T-helper 1 cell treated with Interleukin-12 subunit alpha and Interleukin-12 subunit beta and Interleukin-4 antibody, amounts not matched to agents 30 μg/mL and 1 μg/mL, for 36 hours (primary cell): ENCODE results near the gene ADGRL3.
"Not testable (repeated sequence)": the region's sequence is repeated elsewhere in the genome, so short reads cannot be mapped to it uniquely, and the experiment has no call there.

ENCODE experiments used
- H3K27ac Mint-ChIP-seq: one replicate; pipeline ENCODE4 v1.8.0; 2021; ENCODE audit warnings: mild to moderate bottlenecking, mixed read lengths
- H3K27me3 Mint-ChIP-seq: one replicate; pipeline ENCODE4 v1.8.0; 2021; ENCODE audit warnings: low read depth, mixed read lengths
- H3K36me3 Mint-ChIP-seq: one replicate; pipeline ENCODE4 v1.8.0; 2021; ENCODE audit warnings: low read depth, mixed read lengths
- H3K4me1 Mint-ChIP-seq: one replicate; pipeline ENCODE4 v1.8.0; 2021; ENCODE audit warnings: low read depth, mixed read lengths
- H3K4me3 Mint-ChIP-seq: one replicate; pipeline ENCODE4 v1.8.0; 2021; ENCODE audit warnings: mild to moderate bottlenecking, moderate library complexity, mixed read lengths
- H3K9me3 Mint-ChIP-seq: one replicate; pipeline ENCODE4 v1.8.0; 2021; ENCODE audit warnings: mixed read lengths

ADGRL3 gene

DNA sequence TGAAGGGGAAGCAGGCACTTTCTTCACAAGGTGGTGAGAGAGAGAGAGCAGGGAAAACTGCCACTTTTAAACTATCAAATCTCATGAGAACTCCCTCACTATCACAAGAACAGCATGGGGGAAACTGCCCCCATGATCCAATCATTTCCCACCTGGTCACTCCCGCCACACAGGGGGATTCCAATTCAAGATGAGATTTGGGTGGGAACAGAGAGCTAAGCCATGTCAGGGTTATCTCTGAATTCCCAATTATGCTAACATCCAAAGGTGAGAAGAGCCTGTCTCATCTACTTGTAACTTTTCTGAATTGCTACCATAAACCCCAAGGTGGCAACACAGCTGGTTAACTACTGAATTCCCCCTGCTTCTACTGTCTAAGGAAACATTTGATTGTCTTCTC is 758.5 kb downstream of the ADGRL3 start:
- H3K9me3 Mint-ChIP-seq = peaks cover 24% of the 10 kb centered on the region
- no peaks in the 10 kb centered on the region for H3K27me3 Mint-ChIP-seq
- H3K4me1 Mint-ChIP-seq = no peaks in the 10 kb centered on the region
- no peak overlapping the region for H3K27ac Mint-ChIP-seq
- H3K36me3 Mint-ChIP-seq = no peaks in the 10 kb centered on the region
- H3K4me3 Mint-ChIP-seq = no peak overlapping the region

DNA sequence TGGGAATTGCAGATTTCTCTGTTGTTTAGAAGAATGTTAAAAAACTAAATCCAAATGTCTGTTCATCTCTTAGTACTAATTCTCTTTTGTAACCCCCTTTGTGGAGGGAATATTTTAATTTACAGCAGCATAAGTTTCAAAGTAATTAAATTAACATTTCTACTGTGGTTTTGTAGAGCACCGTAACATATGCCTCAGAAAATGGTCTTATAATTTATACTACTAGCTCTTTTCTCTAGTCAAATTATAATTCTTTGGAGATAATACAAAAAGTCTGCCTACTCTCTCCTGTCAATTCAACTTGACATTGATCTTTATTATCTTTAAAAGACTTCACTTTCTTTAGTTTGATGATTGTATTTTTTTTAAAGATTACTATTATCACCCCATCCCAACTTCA is 759.0 kb downstream of the ADGRL3 start:
- Mint-ChIP-seq H3K9me3 (peaks cover 19% of the 10 kb centered on the region), H3K4me1 (no peaks in the 10 kb centered on the region), H3K27me3 (no peaks in the 10 kb centered on the region), H3K36me3 (no peaks in the 10 kb centered on the region), H3K4me3 (no peak overlapping the region), H3K27ac (no peak overlapping the region)

DNA sequence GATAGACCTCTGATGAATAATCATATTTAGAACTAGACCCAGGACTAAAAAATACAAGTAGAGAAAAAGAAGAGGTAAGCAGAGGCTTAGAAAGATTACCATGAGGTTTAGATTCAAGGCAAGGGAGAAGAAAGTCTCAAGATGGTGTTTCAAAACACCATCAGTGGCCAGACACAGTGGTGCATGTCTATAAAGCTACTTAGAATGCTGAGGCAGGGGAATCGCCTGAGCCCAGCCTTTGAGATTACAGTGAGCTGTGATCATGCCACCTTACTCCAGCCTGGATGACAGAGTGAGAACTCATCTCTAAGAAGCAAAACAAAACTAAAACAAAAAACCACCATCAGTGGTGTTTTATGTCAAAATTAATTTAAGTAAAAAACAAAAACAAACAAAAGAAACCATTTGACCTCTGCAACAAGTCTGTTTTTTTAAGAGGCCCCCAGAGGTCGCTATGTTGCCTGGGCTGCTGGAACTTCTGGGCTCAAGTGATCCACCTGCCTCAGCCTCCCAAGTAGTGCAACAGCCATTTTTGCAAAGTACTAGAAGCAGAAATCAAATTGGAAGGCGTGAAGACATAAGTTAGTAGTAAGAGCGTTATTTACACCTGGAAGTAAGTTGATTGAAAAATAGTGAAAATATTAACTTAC is 784.3 kb downstream of the ADGRL3 start:
- no peaks in the 10 kb centered on the region for H3K4me1 Mint-ChIP-seq

DNA sequence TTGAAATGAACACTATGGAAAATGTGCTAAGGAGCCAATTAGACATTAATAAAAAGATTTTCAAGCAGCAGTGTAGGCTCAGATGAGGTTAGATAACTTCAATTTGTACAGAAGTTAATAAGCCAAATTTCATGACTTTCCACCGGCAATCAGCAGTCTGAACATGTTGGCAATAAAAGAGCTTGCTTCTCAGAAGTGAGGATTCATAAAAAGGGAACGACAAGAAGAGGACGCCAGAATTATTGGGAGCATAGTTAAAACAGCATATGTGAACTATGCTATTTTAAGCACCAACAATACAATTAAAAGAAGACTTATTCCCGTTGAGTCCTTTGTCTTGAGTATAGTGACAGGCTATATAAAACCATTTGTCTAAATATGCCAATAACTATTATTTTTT is 785.3 kb downstream of the ADGRL3 start:
- Mint-ChIP-seq H3K27ac (no peak overlapping the region), H3K9me3 (peaks cover 15% of the 10 kb centered on the region), H3K4me3 (no peak overlapping the region), H3K36me3 (no peaks in the 10 kb centered on the region), H3K27me3 (no peaks in the 10 kb centered on the region), H3K4me1 (no peaks in the 10 kb centered on the region)

More for the DNA sequence above, 784.3 kb downstream of the ADGRL3 start:
- no peak overlapping the region for H3K4me3 Mint-ChIP-seq
- peaks cover 16% of the 10 kb centered on the region for H3K9me3 Mint-ChIP-seq
- no peaks in the 10 kb centered on the region for H3K27me3 Mint-ChIP-seq
- no peaks in the 10 kb centered on the region for H3K36me3 Mint-ChIP-seq
- H3K27ac Mint-ChIP-seq = no peak overlapping the region

DNA sequence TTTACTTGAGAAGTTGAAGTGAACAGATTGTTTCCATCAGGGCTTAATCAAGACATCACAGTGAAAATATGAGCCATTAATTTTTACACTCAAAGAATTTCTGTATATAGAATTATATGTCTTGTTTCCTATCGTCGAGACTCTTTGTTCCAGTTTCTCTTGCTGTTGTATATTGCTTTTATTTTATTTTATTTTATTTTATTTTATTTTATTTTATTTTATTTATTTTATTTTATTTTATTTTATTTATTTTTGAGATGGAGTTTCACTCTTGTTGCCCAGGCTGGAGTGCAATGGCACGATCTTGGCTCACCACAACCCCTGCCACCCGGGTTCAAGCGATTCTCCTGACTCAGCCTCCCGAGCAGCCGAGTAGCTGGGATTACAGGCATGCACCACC is 786.8 kb downstream of the ADGRL3 start:
- not testable (repeated sequence) for H3K36me3 Mint-ChIP-seq, H3K27me3 Mint-ChIP-seq, H3K27ac Mint-ChIP-seq

DNA sequence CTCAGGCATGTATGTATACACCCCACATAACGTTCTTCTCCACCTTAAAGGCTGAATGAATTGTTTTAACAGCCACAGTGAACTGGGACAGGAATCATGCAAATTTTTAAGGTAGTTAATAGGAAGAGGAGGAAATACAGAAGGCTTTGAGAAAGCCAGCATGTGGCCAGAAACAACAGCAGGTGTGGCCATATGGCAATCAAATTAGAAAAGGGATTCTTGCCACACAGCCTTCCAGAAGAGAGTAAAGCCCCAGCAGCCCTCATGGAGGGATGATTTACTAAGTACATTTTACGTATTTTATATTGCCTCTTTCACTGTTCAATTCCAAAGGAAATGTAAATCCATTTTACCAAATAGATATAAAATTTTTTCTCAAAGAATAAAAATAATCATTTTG is 792.2 kb downstream of the ADGRL3 start:
- no peaks in the 10 kb centered on the region for H3K27me3 Mint-ChIP-seq
- no peak overlapping the region for H3K4me3 Mint-ChIP-seq
- H3K27ac Mint-ChIP-seq = no peak overlapping the region
- peaks cover 5% of the 10 kb centered on the region for H3K9me3 Mint-ChIP-seq
- no peaks in the 10 kb centered on the region for H3K4me1 Mint-ChIP-seq
- H3K36me3 Mint-ChIP-seq = no peaks in the 10 kb centered on the region

More for the DNA sequence above, 786.8 kb downstream of the ADGRL3 start:
- peaks cover 12% of the 10 kb centered on the region for H3K9me3 Mint-ChIP-seq
- not testable (repeated sequence) for H3K4me1 Mint-ChIP-seq, H3K4me3 Mint-ChIP-seq

DNA sequence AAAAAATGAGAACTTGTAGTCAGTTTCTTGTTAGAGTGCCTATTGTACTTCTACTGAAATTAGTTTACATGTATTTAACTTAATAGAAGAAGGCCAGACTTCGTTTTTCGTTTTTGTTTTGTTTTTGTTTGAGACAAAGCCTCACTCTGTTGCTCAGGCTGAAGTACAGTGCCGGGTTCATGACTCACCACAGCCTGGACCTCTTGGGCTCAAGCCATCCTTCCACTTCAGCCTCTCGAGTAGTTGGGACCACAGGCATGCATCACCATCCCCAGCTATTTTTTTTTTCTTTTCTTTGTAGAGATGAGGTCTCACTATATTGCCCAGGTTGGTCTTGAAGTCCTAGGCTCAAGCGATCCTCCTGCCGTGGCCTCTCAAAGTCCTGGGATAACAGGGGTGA is 793.9 kb downstream of the ADGRL3 start:
- Mint-ChIP-seq H3K4me3 (no peak overlapping the region), H3K9me3 (peaks cover 5% of the 10 kb centered on the region), H3K27ac (no peak overlapping the region), H3K36me3 (no peaks in the 10 kb centered on the region), H3K27me3 (no peaks in the 10 kb centered on the region), H3K4me1 (no peaks in the 10 kb centered on the region)

DNA sequence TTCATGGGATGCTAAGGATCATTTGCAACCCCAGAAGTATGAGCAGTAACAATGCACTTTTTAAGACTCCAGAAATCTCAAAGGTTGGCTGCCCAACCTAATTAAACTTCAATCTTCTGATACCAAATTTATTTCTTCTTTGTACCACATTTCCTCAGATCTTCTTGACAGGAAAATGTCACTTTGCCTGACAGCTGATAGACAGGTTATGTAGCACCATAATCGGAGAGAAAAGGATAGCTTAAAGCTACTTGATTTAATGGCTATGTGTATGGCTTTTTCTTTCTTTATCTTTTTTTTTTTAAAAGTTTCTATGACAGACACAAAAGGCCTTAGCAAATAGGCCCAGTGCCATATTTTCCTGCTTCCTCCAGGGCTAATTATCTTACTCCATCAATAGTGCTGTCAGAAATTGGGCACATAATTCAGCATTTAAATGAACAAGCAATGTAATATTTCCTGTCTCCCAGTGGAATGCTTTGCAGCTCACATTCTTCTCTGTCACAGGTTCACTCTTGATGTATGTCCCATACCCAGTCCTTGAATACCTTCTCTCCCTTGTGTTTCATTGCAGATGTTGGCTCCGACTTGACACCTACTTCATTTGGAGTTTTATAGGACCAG is 795.7 kb downstream of the ADGRL3 start:
- Mint-ChIP-seq H3K4me1 (no peaks in the 10 kb centered on the region), H3K9me3 (peaks cover 5% of the 10 kb centered on the region), H3K27me3 (no peaks in the 10 kb centered on the region), H3K36me3 (no peaks in the 10 kb centered on the region), H3K4me3 (no peak overlapping the region), H3K27ac (no peak overlapping the region)

DNA sequence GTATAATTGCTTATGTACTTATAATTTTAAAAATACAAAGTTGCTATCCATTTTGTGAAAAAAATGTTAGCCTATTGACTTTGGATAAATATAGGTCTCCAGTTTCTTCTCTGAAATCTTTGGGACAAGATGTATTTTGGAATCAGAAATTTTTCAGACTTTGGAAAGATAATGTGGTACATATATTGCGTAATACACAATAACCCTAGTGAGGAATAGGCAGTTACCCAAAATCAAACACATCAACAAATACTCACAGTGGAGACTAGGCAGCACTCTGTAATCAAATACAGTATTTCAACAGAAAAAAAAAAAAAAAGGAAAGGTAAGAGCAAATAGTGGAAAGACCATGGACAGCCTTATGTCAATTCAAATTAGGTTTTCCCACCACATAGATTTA is 796.8 kb downstream of the ADGRL3 start:
- no peaks in the 10 kb centered on the region for H3K27me3 Mint-ChIP-seq
- no peaks in the 10 kb centered on the region for H3K4me1 Mint-ChIP-seq
- peaks cover 5% of the 10 kb centered on the region for H3K9me3 Mint-ChIP-seq
- H3K27ac Mint-ChIP-seq = no peak overlapping the region
- no peaks in the 10 kb centered on the region for H3K36me3 Mint-ChIP-seq
- no peak overlapping the region for H3K4me3 Mint-ChIP-seq

DNA sequence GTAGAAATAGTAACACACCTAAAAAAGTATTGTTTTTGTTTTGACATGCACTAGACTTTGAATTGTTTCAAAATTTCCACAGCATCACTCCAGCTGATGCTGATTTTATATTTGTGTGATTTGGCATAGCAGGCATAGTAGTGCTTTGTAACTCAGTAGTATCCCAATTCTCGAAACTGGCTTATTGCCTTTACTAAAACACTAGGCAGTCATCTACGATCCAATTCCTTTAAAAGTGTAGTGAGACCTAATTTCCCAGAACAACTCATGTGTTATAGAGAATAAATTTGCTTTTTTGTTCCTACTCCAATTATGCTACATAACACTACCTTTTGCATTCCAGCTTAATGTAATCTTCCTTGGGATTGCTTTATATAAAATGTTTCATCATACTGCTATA is 797.7 kb downstream of the ADGRL3 start:
- no peak overlapping the region for H3K4me3 Mint-ChIP-seq
- H3K27ac Mint-ChIP-seq = no peak overlapping the region
- peaks cover 5% of the 10 kb centered on the region for H3K9me3 Mint-ChIP-seq
- H3K36me3 Mint-ChIP-seq = no peaks in the 10 kb centered on the region
- H3K4me1 Mint-ChIP-seq = no peaks in the 10 kb centered on the region
- no peaks in the 10 kb centered on the region for H3K27me3 Mint-ChIP-seq

DNA sequence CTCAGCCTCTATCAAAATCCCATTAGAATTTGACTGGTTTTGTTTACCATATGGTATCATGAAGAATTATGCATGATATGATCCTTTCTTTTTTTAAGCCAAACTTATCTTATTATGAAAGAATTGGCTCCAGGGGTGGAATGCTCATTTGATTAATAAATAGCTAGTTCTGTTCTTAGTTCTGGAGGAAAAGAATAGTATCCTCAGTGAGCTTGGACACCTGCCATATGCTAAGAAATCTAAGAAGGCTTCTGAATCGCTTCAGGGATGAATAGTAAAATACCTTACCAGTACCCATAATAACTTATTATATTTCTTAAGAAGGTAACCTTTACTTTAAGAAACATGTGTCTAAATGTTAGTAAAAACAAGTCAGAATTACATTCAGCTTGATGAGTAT is 803.6 kb downstream of the ADGRL3 start:
- Mint-ChIP-seq H3K4me1 (no peaks in the 10 kb centered on the region), H3K27me3 (no peaks in the 10 kb centered on the region), H3K4me3 (no peak overlapping the region), H3K9me3 (peaks cover 15% of the 10 kb centered on the region), H3K36me3 (no peaks in the 10 kb centered on the region), H3K27ac (no peak overlapping the region)

DNA sequence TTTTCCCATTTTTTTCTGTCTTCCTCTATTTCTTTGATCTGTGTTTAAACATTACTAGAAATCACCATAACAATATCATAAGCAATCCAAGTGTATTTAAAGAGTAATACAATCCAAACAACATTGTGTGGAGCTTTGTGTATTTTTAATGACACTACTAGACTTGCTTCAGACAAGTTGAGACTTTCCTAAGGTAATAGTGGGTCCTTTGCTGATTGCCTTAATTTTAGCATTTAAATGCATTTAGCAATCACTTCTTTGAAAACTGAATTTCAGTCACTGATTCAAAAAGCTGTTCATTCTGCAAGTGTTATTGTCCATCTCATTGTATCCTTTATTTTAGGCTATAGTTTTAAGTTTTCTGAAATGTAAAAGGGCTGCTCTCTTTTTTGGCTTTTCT is 804.8 kb downstream of the ADGRL3 start:
- Mint-ChIP-seq H3K4me3 (no peak overlapping the region), H3K9me3 (peaks cover 15% of the 10 kb centered on the region), H3K27me3 (no peaks in the 10 kb centered on the region), H3K36me3 (no peaks in the 10 kb centered on the region), H3K27ac (no peak overlapping the region), H3K4me1 (no peaks in the 10 kb centered on the region)

DNA sequence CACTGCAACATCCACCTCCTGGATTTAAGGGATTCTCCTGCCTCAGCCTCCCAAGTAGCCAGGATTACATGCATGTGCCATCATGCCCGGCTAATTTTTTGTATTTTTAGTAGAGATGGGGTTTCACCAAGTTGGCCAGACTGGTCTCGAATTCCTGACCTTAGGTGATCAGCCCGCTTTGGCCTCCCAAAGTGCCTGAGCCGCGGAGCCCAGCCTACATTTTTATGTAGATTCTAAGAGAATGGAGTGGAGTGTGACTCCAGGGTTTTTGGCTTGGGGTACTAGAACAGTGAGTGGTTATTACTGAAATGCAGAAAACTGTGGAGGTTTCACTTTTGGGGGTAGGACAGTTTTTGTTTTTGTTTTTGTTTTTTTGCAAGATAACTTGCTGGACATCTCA is 806.0 kb downstream of the ADGRL3 start:
- Mint-ChIP-seq H3K36me3 (no peaks in the 10 kb centered on the region), H3K4me1 (no peaks in the 10 kb centered on the region), H3K4me3 (no peak overlapping the region), H3K9me3 (peaks cover 20% of the 10 kb centered on the region), H3K27ac (no peak overlapping the region), H3K27me3 (no peaks in the 10 kb centered on the region)

DNA sequence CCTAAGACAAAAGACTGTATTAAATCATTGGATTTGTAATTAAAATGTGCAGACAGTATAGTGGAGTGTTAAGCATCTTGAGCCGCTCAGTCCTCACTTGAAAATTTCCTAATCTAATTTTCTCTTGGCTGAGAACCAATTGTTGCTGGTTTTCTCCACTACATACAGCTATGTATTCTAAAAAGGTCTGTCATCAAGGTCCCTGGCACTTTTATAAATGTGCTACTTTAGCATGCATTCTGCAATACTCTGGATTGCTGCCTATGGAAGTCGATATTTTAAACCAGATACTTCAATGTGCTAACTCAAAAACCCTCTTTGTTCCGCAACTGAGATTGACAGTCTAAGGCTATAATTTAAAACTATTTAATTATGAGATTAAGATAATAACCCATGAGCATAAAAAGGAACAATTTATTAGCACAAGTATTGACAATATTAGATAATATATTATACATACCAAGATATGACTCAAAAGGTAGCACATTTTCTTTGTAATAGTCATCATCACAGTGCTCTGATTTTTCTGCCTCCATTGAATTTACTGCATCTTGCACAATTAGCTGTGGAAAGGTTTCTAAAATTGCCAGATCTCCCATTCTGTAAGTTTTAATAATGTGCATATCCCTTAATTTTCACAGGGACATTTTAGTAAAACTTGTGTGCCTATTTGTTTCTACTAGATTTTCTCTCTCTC is 815.1 kb downstream of the ADGRL3 start:
- Mint-ChIP-seq H3K4me1 (no peaks in the 10 kb centered on the region), H3K27me3 (no peaks in the 10 kb centered on the region), H3K36me3 (no peaks in the 10 kb centered on the region), H3K4me3 (no peak overlapping the region), H3K27ac (no peak overlapping the region), H3K9me3 (peaks cover 23% of the 10 kb centered on the region)

DNA sequence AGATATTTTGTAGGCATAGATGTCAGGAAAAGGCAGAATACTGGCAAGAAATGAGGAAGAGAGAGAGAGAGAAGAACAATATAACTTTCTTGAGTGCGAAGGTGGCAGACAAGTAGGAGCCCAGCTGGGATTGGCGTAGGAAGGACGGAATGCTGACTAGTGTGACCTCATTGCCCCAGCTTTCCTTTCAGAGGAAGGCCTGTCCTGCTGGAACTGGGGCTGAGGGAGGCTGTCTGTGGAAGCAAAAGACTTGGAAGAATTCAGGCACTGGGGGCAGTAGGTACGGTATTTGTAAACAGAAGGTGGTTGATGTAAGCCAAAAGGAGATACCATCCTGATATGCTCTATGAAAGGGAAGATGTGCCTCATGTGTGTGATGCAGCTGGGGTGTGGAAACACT is 818.4 kb downstream of the ADGRL3 start:
- Mint-ChIP-seq H3K4me1 (no peaks in the 10 kb centered on the region), H3K4me3 (no peak overlapping the region), H3K36me3 (no peaks in the 10 kb centered on the region)

More for the DNA sequence above, 818.4 kb downstream of the ADGRL3 start:
- peaks cover 19% of the 10 kb centered on the region for H3K9me3 Mint-ChIP-seq
- H3K27me3 Mint-ChIP-seq = no peaks in the 10 kb centered on the region
- H3K27ac Mint-ChIP-seq = no peak overlapping the region
